Fibroblast of mammary gland (primary cell): ENCODE results near the gene PSMD12.
A peak's percentile ranks its signal among the peaks of the same experiment; 100 is the strongest.
"Not testable (repeated sequence)": the region's sequence is repeated elsewhere in the genome, so short reads cannot be mapped to it uniquely, and the experiment has no call there.

ENCODE experiments used
- DNase-seq: peaks from one replicate; pipeline ENCODE4 v3.0.0-alpha.2; 2010; ENCODE audit warnings: low read depth
- H3K4me3 ChIP-seq: 2 replicates; pipeline ENCODE4 v1.5.1; 2011; ENCODE audit warnings: low read depth, mild to moderate bottlenecking, low read length, moderate library complexity; ENCODE audit not compliant: control insufficient read depth
- TF ChIP-seq, protein P1 (sequence below): conservative IDR thresholded peaks from 2 replicates; pipeline ENCODE4 v1.5.1; 2011; ENCODE audit warnings: low read depth, low read length, inconsistent platforms; ENCODE audit not compliant: control insufficient read depth, insufficient read depth

Gene PSMD12

DNA sequence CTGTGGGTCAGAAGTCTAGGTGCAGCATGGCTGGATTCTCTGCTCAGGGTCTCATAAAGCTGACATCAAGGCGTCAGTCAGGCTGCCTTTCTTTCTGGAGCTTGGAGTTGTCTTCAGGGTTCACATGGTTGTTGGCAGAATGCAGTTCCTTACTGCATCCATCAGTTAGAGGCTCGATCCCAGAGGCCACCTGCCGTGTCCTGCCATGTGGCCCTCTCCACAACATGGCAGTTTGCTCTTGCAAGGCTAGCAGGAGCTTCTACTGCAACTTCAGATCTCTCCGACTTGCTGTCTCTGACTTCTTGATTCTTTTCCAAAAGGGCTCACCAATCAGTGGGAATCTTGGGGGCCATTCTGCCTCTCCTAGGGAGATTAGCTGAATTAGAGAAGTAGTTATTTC is 22.6 kb upstream of the PSMD12 start:
- TF ChIP-seq, protein P1, sequence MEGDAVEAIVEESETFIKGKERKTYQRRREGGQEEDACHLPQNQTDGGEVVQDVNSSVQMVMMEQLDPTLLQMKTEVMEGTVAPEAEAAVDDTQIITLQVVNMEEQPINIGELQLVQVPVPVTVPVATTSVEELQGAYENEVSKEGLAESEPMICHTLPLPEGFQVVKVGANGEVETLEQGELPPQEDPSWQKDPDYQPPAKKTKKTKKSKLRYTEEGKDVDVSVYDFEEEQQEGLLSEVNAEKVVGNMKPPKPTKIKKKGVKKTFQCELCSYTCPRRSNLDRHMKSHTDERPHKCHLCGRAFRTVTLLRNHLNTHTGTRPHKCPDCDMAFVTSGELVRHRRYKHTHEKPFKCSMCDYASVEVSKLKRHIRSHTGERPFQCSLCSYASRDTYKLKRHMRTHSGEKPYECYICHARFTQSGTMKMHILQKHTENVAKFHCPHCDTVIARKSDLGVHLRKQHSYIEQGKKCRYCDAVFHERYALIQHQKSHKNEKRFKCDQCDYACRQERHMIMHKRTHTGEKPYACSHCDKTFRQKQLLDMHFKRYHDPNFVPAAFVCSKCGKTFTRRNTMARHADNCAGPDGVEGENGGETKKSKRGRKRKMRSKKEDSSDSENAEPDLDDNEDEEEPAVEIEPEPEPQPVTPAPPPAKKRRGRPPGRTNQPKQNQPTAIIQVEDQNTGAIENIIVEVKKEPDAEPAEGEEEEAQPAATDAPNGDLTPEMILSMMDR, result no peak
- no peak for DNase-seq
- H3K4me3 ChIP-seq, result no peak overlapping the region

DNA sequence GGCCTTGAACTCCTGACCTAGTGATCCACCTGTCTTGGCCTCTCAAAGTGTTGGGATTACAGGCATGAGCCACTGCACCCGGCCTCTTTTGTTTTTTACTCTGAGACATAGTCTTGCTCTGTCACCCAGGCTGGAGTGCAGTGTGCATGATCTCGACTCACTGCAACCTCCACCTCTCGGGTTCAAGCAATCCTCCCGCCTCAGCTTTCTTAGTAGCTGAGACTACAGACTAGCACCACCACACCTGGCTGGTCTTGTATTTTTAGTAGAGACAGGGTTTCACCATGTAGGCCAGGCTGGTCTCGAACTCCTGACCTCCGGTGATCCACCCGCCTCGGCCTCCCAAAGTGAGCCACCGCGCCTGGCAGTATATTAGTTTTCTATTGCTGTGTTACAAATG is 22.2 kb upstream of the PSMD12 start:
- DNase-seq, H3K4me3 ChIP-seq: not testable (repeated sequence)

DNA sequence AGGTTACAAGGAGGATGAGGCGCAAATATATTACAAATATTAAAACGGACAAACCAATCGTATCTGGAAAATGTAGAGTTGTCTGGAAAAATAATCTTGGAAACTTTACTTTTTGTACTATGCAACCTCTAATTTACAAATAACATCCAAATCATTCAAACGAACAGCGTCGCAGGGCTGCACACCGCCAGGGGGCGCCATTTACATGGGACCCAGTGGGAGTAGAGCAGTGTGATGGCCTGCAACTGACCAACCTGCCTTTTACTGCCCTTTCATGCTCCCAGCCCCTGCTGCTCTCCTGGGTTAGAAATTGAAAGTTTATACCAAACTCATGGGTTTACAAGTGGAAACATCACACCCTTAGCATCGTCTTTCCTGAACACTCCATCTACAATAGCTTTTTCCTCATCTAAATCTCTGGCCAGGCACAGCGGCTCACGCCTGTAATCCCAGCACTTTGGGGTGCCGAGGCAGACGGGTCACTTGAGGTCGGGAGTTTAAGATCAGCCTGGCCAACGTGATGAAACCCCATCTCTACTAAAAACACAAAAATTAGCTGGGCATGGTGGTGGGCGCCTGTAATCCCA is 20.7 kb upstream of the PSMD12 start:
- TF ChIP-seq, protein P1, result peak; percentile 88
- peak; percentile 76 for DNase-seq
- no peak overlapping the region for H3K4me3 ChIP-seq

DNA sequence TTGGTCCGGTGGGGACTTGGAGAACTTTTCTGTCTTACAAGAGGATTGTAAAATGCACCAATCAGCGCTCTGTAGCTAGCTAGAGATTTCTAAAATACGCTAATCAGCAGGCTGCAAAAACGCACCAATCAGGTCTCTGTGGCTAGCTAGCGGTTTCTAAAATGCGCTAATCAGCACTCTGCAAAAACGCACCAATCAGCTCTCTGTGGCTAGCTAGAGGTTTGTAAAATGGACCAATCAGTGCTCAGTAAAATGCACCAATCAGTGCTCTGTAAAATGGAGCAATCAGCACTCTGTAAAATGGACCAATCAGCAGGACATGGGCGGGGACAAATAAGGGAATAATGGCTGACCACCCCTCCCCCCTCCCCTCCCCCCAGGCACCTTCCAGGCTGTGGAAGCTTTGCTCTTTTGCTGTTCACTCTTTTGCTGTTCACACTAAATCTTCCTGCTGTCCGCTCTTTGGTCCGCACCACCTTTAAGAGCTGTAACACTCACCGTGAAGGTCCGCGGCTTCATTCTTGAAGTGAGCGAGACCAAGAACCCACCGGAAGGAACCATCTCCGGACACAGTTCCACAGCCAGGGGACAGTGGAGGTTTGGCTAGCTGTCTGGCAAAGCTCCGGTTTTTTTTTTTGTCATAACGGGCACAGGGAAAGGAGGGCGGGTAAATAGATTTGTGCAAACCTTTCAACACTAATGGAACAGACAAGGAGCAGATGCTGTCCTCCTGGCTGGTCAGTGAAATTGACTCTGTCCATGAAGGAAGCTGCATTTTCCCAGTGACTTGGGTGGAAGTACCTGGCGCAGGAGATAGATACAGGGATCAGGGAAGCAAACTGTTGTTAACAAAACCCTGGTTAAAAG is 19.0 kb upstream of the PSMD12 start:
- H3K4me3 ChIP-seq, result no peak overlapping the region
- TF ChIP-seq, protein P1, result no peak
- no peak for DNase-seq

DNA sequence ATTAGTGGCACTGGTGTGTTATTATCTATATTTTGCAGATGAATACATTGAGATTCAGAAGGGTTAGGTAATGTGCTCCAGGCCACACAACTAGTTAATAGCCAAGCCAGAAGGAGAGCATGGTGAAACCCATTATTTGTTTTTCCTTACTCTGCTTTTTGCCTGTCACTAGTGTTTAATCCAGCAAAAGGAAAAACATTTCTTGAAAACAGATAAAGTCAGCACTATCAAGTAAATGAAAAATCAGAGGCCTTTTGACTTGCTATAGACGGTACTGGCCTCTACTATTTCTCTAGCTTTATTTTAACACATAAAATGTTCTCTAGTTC is 15.5 kb upstream of the PSMD12 start:
- no peak for DNase-seq
- TF ChIP-seq, protein P1, result no peak
- no peak overlapping the region for H3K4me3 ChIP-seq

DNA sequence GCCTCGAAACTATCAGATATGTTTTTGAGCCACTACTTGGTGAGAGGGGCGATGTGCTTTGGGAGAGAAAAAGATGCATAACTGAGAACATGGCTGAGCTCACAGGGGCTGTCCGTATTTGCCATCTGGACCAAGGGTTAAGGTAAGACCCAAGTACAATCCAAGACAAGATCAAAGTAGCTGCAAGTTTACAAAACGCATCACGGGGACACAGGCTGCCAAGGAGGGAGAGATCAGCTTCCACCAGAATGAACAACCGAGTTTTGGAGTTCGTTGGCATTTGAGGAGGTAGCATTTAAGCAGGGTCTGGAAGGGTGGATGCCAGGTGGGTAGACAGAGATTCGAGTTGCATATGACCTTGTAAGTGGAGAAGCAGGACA is 12.9 kb upstream of the PSMD12 start:
- TF ChIP-seq, protein P1, result no peak
- H3K4me3 ChIP-seq, result peak overlapping the region; percentile 41
- DNase-seq, result no peak

DNA sequence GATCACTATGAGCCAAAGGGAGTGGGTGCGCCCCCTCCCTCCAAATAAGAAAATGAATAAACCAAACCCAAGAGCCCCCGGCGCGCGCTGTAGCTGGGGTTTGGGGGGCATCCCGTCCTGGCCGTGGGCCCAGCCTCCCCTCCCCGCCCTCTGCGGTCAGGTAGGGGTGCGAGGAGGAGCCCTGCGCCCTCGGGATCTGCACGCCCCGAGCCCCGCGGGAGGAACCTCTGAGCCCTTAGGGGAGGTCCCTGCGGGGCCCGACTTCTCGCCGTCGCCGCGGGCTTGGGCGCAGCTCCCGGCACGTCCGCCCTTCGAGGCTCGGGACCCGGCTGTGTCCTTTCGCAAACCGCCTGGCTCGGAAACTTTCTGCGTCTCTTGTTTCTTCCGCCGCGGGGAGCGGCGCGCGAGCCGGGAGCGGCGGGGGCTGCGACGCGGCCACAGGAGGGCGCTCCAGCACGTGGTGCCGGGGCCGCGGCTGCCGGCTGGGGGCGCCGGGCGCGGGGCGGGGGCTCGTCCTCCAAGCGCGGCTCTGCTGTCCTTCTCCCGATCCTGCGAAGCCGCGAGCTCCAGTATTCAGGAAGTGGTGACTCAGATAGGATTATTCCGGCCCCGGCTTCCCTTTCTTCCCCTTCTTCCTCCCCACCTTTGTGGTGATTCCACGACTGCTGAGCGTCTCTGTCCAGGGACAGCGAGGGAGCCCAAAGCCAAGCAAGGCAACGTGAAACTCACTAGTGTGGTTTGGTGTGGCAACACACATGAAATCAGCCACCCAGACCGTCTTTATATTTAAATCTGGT is 12.3 kb upstream of the PSMD12 start:
- peak overlapping the region; percentile 70 for H3K4me3 ChIP-seq
- peak; percentile 84 for DNase-seq
- TF ChIP-seq, protein P1, result no peak
